ENCODE results near the gene ARG2.

Gene ARG2

GRCh38 chr14:67619446-67620216, at the start of gene ARG2:
Gene ARG2 (plus strand): TSS chr14:67619920. CDS start chr14:67619978, 58 bp downstream.
- CTCF ChIA-PET: interaction anchor here (0.8 to 3.1 kb wide), 10 partner anchors 10 to 85 kb away, joined by 3 to 44 read pairs (median 6); no protein-coding TSS in a partner anchor
- TF ChIP-seq CTCF (conservative IDR thresholded peaks at IDR 0.05; ENCODE audit: low read depth): 0 out of 2 replicates have a peak, but pooled peaks have one; percentile 19
- POLR2A ChIA-PET (ENCODE audit: low non-redundant PET): interaction anchor here (1.0 kb wide), 2 partner anchors 19 to 80 kb away, joined by 3 read pairs; partner anchors contain the start of gene PIGH
- DNase-seq (ENCODE audit: low spot score): peak; percentile 95
- H3K27ac ChIP-seq: peak within 1 kb of the TSS; percentile 61

GRCh38 chr14:67570453-67570852, 49.3 kb upstream of the ARG2 start:
- POLR2A ChIA-PET (ENCODE audit: low non-redundant PET): no interaction called here
- CTCF ChIA-PET: interaction anchor here (1.8 to 4.5 kb wide), 6 partner anchors 10 to 151 kb away, joined by 7 to 84 read pairs (median 15); no protein-coding TSS in a partner anchor
- no peak for DNase-seq (ENCODE audit: low spot score)
- TF ChIP-seq CTCF (conservative IDR thresholded peaks at IDR 0.05; ENCODE audit: low read depth): no peak
- no peak overlapping the region for H3K27ac ChIP-seq

GRCh38 chr14:67571275-67571990, 48.3 kb upstream of the ARG2 start:
- peak; percentile 91 for TF ChIP-seq CTCF (conservative IDR thresholded peaks at IDR 0.05; ENCODE audit: low read depth)
- ChIA-PET POLR2A (ENCODE audit: low non-redundant PET) (interaction anchor here (1.8 kb wide), 1 partner anchor 43 kb away, joined by 5 read pairs; no protein-coding TSS in a partner anchor), CTCF (interaction anchor here (0.5 to 4.5 kb wide), 30 partner anchors 9 to 1688 kb away, joined by 3 to 84 read pairs (median 6); partner anchors contain the start of genes GALNT16 and PLEKHH1)
- no peak overlapping the region for H3K27ac ChIP-seq
- peak; percentile 61 for DNase-seq (ENCODE audit: low spot score)

- no peak overlapping the region for H3K27ac ChIP-seq
- no peak for DNase-seq (ENCODE audit: low spot score)
- POLR2A ChIA-PET (ENCODE audit: low non-redundant PET): interaction anchor here (1.8 kb wide), 1 partner anchor 43 kb away, joined by 5 read pairs; no protein-coding TSS in a partner anchor
- CTCF ChIA-PET: interaction anchor here (0.5 to 4.5 kb wide), 25 partner anchors 9 to 1688 kb away, joined by 3 to 84 read pairs (median 6); partner anchors contain the start of genes GALNT16 and PLEKHH1
- no peak for TF ChIP-seq CTCF (conservative IDR thresholded peaks at IDR 0.05; ENCODE audit: low read depth)
Observed at GRCh38 chr14:67571991-67572323, 47.8 kb upstream of the ARG2 start.

- no peak for DNase-seq (ENCODE audit: low spot score)
- CTCF ChIA-PET: interaction anchor here (0.6 to 4.5 kb wide), 7 partner anchors 11 to 153 kb away, joined by 5 to 84 read pairs (median 10); no protein-coding TSS in a partner anchor
- POLR2A ChIA-PET (ENCODE audit: low non-redundant PET): interaction anchor here (1.8 kb wide), 1 partner anchor 44 kb away, joined by 5 read pairs; no protein-coding TSS in a partner anchor
- H3K27ac ChIP-seq: no peak overlapping the region
- TF ChIP-seq CTCF (conservative IDR thresholded peaks at IDR 0.05; ENCODE audit: low read depth): no peak
Observed at GRCh38 chr14:67572608-67573007, 47.1 kb upstream of the ARG2 start.

Data from RWPE1 (cell line).